Ovary (tissue), 9 donors: ENCODE results near the gene OLFM1. TPM values are rescaled to one million over a fixed set of nuclear protein-coding genes. Genes with fewer than 3 reads are reported as not detected.

Experiments
- DNase-seq, 5 donors: peaks; one replicate each; pipeline ENCODE4 v3.0.0-alpha.2; 2019 to 2020
- H3K27ac ChIP-seq, 2 donors: fragments of 200-600 bp; one replicate each; pipeline versions ENCODE4 v1.5.1 to v1.8.0; 2019 to 2022
- H3K27me3 ChIP-seq: fragments of 200-600 bp; one replicate; pipeline ENCODE4 v1.8.0; 2022
- H3K36me3 ChIP-seq: fragments of 200-600 bp; sonication (generic); one replicate; pipeline ENCODE4 v1.5.1; 2019
- H3K4me1 ChIP-seq: one replicate; pipeline ENCODE4 v1.8.1; 2013; ENCODE audit warnings: mild to moderate bottlenecking, moderate library complexity; ENCODE audit not compliant: insufficient read depth
- H3K4me3 ChIP-seq: fragments of 200-600 bp; sonication (generic); one replicate; pipeline ENCODE4 v1.5.1; 2017
- H3K9me3 ChIP-seq, 2 donors: fragments of 200-600 bp in 1 of 2; sonication (generic) in 1 of 2; one replicate each; pipeline versions ENCODE4 v1.5.1 to v1.8.1; 2013 to 2019; ENCODE audit warnings: mild to moderate bottlenecking in 1 of 2, moderate library complexity in 1 of 2
- EP300 ChIP-seq: sonication (generic); formaldehyde crosslinking; IDR thresholded peaks from one replicate; pipeline ENCODE4 v1.6.1; 2017; ENCODE audit warnings: antibody characterized with exemption
- POLR2A ChIP-seq: fragments of 450-650 bp; IDR thresholded peaks from one replicate; pipeline ENCODE4 v1.6.1; 2017; ENCODE audit warnings: antibody characterized with exemption, mild to moderate bottlenecking, moderate library complexity
- WGBS, 3 donors: extraction: QIAGEN DNeasy Blood & Tissue Kit in 1 of 3; methylation state at CpG; one replicate each; pipeline versions ENCODE4 v1.1.5 to v1.1.7; 2013 to 2017; 5-methylcytosine and 5-hydroxymethylcytosine counted together
- intact Hi-C, 4 donors: fragments of 100-400 bp; cut with DNase I; formaldehyde crosslinking; loops; one replicate each; pipeline versions ENCODE4 v1.11.0 to v1.15.1; 2022 to 2023
- polyA plus RNA-seq, 2 donors: library from polyadenylated mRNA; stranded (reverse); fragments of 200-250 nt in 1 of 2; fragments of 350-450 nt in 1 of 2; fragmentation: Illumina TruSeq in 1 of 2; extraction: RNeasy Lipid Tissue Mini Kit (QIAGEN cat#74804) in 1 of 2; gene quantifications; one replicate each; pipeline ENCODE4 v1.2.3, GENCODE V29; 2013 to 2014
- total RNA-seq, 7 donors: library from RNA; depleted of rRNA in 2 of 7; stranded (reverse); fragments of >200 nt in 2 of 7; fragmentation: NEBNext Ultra II Directional in 3 of 7; extraction: Animal tissue kit (Norgen Biotek cat#: 25700) in 3 of 7; gene quantifications; one replicate each; pipeline versions ENCODE4 v1.1.0 to v1.2.4, GENCODE V29; 2016 to 2023
- TF ChIP-seq, protein P1 (sequence below), 3 donors: fragments of 450-650 bp in 2 of 3; fragments of 200-600 bp in 1 of 3; IDR thresholded peaks; one replicate each; pipeline versions ENCODE4 v1.5.1 to v1.8.0; 2016 to 2022; ENCODE audit warnings: antibody characterized with exemption in 3 of 3, mild to moderate bottlenecking in 1 of 3
- donor health status: DM: no; HTN: no; CAD: no; lungs with moderate emphysema.
- donor health status: DM: no; HTN: no; CAD: no.
- donor health status: Bipolar disorder and iron deficiency.
- donor health status: DM: yes; HTN: yes; CAD: no.
- donor health status: DM: no; HTN: no; CAD: no.
- donor health status: DM: yes; HTN: yes; CAD: no.

OLFM1 gene
- total and polyA plus RNA-seq, 9 donors: 6.5 to 40.0 (median 19.9) TPM

DNA sequence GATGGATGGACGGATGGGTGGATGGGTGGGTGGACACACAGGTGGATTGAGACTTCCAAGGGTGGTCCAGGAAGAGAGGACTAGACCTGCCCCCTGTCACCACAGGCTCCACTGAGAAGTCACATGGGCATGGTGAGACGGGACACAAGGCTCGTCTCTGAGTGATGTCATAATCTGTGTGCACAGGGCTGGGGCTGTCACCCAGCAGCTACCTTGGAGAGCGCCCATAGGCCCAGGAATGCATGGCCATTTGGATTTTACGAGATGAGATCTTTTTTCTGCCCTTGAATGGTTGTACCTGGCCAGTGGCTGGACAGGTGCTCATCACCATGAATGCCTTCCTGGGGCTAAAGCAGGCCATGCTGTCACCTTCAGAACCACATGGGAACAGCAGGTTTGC is 3.1 kb downstream of the OLFM1 start:
- Histone ChIP-seq H3K36me3 (no peaks in the 10 kb centered on the region), H3K4me1 (peaks cover 6% of the 10 kb centered on the region), H3K27me3 (no peaks in the 10 kb centered on the region), H3K27ac (no peak overlapping the region), H3K9me3 (no peaks in the 10 kb centered on the region), H3K4me3 (no peak overlapping the region)
- no peak for DNase-seq
- 59 to 73% (median 64%) methylated on average over 5 of the region's 5 CpGs for WGBS, 3 donors
- intact Hi-C loops: loop anchor here in 1 of 4 donors (5.0 kb wide), 1 partner anchor 252 kb away; no protein-coding TSS in a partner anchor
- TF ChIP-seq, protein P1, sequence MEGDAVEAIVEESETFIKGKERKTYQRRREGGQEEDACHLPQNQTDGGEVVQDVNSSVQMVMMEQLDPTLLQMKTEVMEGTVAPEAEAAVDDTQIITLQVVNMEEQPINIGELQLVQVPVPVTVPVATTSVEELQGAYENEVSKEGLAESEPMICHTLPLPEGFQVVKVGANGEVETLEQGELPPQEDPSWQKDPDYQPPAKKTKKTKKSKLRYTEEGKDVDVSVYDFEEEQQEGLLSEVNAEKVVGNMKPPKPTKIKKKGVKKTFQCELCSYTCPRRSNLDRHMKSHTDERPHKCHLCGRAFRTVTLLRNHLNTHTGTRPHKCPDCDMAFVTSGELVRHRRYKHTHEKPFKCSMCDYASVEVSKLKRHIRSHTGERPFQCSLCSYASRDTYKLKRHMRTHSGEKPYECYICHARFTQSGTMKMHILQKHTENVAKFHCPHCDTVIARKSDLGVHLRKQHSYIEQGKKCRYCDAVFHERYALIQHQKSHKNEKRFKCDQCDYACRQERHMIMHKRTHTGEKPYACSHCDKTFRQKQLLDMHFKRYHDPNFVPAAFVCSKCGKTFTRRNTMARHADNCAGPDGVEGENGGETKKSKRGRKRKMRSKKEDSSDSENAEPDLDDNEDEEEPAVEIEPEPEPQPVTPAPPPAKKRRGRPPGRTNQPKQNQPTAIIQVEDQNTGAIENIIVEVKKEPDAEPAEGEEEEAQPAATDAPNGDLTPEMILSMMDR (IDR thresholded peaks at IDR 0.05): no peak
- TF ChIP-seq EP300: no peak

DNA sequence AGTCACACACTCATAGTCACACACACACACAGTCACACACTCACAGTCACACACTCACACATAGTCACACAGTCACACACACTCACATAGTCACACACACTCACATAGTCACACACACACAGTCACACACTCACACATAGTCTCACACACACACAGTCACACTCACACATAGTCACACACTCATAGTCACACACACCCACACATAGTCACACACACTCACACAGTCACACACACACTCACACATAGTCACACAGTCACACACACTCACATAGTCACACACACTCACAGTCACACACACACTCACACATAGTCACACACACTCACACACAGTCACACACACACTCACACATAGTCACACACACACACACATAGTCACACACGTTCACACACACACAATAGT is 4.1 kb downstream of the OLFM1 start:
- H3K27ac ChIP-seq: no peak overlapping the region
- H3K4me3 ChIP-seq: no peak overlapping the region
- H3K9me3 ChIP-seq: no peaks in the 10 kb centered on the region
- TF ChIP-seq, protein P1 (IDR thresholded peaks at IDR 0.05): no peak
- TF ChIP-seq POLR2A: no peak
- no peak for TF ChIP-seq EP300
- no peak for DNase-seq
- H3K36me3 ChIP-seq: no peaks in the 10 kb centered on the region
- H3K4me1 ChIP-seq: peaks cover 5% of the 10 kb centered on the region
- H3K27me3 ChIP-seq: no peaks in the 10 kb centered on the region
- 64 to 79% (median 70%) methylated on average over 1 of the region's 1 CpG for WGBS, 3 donors
- intact Hi-C loops: loop anchor here in 1 of 4 donors (5.0 kb wide), 1 partner anchor 251 kb away; no protein-coding TSS in a partner anchor

DNA sequence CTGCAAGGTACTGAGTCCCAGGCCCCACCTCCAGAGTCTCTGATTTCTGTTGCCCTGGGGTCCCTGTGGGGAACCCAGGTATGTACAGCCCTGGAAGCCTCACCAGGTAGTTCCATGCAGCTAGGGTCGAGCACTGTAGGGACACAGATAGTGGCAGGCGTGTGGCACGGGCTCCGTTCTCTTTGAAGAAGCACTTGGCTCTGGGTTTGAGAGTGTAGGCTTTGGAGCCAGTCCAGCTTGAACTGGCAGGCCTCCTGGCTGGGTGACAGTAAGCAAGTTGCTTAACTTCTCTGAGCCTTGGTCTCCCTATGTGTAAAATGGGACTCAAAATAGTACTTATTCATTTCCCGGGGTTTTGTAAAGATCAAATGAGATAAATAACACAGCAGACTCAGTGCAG is 5.6 kb downstream of the OLFM1 start:
- intact Hi-C loops: loop anchor here in 1 of 4 donors (5.0 kb wide), 1 partner anchor 249 kb away; no protein-coding TSS in a partner anchor
- Histone ChIP-seq H3K9me3 (no peaks in the 10 kb centered on the region), H3K27me3 (no peaks in the 10 kb centered on the region), H3K4me3 (no peak overlapping the region), H3K27ac (no peak overlapping the region), H3K4me1 (no peaks in the 10 kb centered on the region), H3K36me3 (no peaks in the 10 kb centered on the region)
- 82 to 89% (median 84%) methylated on average over 5 of the region's 5 CpGs for WGBS, 3 donors
- TF ChIP-seq EP300 (no peak), POLR2A (no peak)
- TF ChIP-seq, protein P1 (IDR thresholded peaks at IDR 0.05): no peak
- DNase-seq: no peak

DNA sequence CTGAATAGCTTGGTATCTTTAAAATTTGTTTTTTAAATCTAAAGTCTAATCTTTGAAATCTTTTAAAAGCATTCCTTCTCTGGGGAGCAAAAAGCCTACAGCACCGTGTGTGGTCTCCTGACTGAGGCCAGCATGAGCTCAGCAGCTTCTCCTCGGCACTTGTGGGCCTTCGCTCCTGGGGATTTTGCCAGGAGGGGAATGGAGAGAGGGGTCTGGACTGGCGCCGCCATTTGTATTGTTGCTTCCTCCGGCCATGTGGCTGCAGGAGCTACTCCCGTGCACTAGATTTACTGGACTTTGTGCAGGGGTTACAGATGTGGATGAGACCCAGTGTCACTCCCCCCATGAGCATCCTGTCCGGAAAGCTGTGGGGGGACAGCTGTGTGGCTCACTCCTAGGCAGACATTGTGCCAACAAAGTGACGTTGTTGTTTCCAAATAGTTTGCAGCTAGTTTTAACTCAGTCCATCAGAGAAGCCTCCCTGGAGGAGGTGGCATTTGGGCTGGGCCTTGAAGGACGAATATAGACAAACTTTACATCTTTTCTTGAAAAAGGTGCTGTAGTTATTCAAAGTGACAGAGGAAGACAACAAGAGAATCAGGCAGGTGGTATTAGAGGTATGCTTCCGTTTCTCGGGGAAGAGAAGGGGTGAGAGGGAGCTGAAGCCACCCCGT is 6.6 kb downstream of the OLFM1 start:
- no peak for TF ChIP-seq EP300
- TF ChIP-seq, protein P1 (IDR thresholded peaks at IDR 0.05): no peak
- no peak for TF ChIP-seq POLR2A
- H3K4me3 ChIP-seq: no peak overlapping the region
- WGBS, 3 donors: 61 to 69% (median 68%) methylated on average over 13 of the region's 13 CpGs

More for the DNA sequence above, 6.6 kb downstream of the OLFM1 start:
- H3K36me3 ChIP-seq: no peaks in the 10 kb centered on the region
- no peaks in the 10 kb centered on the region for H3K27me3 ChIP-seq
- no peaks in the 10 kb centered on the region for H3K9me3 ChIP-seq
- intact Hi-C loops: loop anchor here in 1 of 4 donors (5.0 kb wide), 1 partner anchor 248 kb away; no protein-coding TSS in a partner anchor
- H3K27ac ChIP-seq: no peak overlapping the region
- H3K4me1 ChIP-seq: no peaks in the 10 kb centered on the region
- no peak for DNase-seq
